ENCODE measurements around the gene RNF217.
"Not testable (repeated sequence)": the region's sequence is repeated elsewhere in the genome, so short reads cannot be mapped to it uniquely, and the experiment has no call there.

RNF217 gene

DNA sequence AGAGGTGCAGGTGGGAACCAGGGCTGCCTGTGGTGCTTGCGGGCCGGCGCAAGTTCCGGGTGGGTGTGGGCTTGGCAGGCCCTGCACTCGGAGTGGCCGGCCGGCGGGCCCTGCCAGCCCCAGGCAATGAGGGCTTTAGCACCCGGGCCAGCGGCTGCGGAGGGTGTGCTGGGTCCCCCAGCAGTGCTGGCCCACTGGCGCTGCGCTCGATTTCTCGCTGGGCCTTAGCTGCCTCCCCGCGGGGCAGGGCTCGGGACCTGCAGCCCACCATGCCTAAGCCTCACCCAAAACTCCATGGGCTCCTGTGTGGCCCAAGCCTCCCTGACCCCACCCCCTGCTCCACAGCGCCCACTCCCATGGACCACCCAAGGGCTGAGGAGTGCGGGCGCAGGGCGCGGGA, 163.6 kb downstream of the RNF217 start:
- not testable (repeated sequence) for DNase-seq (ENCODE audit: low spot score)

DNA sequence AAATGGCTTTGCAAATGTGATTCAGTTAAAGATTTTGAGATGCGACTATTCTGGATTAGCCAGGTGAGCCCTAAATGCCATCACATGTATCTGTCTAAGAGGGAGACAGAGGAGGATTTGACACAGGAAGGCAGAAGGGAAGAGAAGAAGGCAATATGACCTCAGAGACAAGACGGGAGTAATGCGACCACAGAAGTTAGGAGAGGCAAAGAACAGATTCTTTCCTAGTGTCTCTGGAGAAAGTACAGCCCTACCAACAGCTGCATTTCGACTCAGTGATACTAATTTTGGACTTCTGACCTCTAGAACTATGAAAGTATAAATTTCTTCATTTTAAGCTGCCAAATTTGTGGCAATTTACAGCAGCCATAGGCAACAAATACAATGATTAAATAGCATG, 167.1 kb downstream of the RNF217 start:
- no peak for DNase-seq (ENCODE audit: low spot score)

DNA sequence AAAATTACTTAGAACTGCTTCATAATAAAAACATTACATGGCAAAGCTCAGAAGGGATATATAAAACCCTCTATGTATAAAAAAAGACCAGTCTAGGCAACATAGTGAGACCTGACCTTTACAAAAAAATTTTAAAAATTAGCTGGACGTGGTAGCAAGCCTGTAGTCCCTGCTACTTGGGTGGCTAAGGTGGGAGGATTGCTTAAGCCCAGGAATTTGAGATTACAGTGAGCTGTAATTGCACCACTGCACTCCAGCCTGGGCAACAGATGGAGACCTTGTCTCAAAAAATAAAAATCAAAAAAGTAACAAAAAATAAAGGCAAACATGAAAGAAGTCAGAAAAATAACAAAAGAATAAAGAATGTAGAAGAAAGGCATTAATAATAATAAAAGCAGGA, 169.8 kb downstream of the RNF217 start:
- no peak for DNase-seq (ENCODE audit: low spot score)

DNA sequence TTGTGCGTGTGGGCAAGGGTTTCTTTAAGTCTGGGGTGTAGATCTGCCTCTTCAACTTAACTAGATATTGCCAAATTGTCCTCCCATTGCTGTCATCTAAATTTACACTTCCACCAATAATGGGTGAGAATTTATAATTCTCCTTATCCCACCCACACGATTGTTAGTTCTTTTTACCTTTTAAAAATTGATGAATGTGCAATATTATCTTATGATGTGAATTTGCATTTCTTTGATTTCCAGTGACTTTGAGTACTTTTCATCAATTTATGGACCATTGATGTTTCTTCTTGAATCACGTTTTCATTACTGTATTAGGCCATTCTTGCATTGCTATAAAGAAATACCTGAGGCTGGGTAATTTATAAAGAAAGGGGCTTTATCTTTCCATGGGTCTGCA, 174.1 kb downstream of the RNF217 start:
- no peak for DNase-seq (ENCODE audit: low spot score)

DNA sequence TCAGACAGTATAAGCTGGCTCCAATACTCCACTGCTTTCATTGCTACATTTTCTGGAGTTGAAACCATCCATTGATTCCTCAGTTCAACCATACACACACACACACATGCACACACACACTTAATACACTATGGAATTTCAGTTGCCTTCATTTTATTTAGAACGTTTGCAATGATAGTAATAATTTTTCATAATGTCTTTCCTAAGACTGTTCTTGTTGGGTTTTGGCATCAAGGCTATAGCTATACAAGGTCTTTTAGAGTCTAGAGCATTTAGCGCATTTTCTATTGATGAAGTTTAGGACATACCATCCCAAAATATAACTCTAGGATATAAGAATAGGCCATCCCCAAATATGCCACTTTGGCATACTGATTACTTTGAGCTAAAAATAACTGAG, 175.8 kb downstream of the RNF217 start:
- DNase-seq (ENCODE audit: low spot score) = no peak

DNA sequence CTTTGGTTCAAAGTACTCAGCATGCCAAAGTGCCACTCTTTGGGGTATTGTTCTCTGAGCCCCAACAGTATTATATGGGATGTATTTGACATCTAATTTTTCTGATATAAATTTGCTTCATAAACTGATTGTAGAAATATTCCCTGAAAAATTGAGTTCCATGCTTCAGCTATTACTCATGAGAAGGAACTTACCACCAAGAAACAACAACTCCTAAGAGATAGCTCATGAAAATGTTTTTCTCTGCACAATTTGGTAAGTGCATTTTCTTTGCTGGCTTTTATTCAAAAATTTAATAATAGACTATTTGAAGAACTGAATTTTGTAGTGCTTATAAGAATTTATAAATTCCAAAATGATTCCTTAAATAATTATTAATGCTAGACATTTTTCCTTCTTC, 178.6 kb downstream of the RNF217 start:
- no peak for DNase-seq (ENCODE audit: low spot score)

Data from HuH-7.5 (cell line).